HG03064 (cell line): ENCODE data around the gene PGAM5.
"Not testable (repeated sequence)": the region's sequence is repeated elsewhere in the genome, so short reads cannot be mapped to it uniquely, and the experiment has no call there.

Source experiments
- ATAC-seq: cut with Tn5 transposase; IDR thresholded peaks from one replicate; pipeline ENCODE4 v1.9.1; 2021; ENCODE audit warnings: low read depth; ENCODE audit not compliant: unreplicated experiment

Gene PGAM5

GRCh38 chr12:132687211-132688164 is 23.2 kb upstream of the PGAM5 start, which contains the start of the genes POLE and PXMP2:
Gene POLE (minus strand): TSS chr12:132687342. CDS start chr12:132687315, 27 bp downstream.
Gene PXMP2 (plus strand): TSS chr12:132687587. CDS start chr12:132687671, 84 bp downstream.
- peak; percentile 92 for ATAC-seq

GRCh38 chr12:132689227-132689626 is 21.4 kb upstream of the PGAM5 start:
- no peak for ATAC-seq

DNA sequence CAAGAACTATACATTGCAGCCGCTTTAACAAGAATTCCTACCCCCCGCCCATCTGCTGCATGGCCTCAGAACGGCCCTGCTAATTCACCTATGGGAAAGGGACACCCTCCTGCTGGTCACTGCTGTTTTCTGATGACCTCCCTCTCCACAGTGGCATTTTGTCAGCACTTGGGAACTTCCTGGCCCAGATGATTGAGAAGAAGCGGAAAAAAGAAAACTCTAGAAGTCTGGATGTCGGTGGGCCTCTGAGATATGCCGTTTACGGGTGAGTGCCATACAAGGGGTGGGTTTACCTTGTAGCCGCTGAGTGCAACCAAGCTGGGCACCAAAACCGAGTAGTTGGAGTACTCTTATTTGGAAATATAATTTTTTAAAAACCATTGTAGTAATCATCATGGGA is 20.5 kb upstream of the PGAM5 start:
- ATAC-seq: no peak

DNA sequence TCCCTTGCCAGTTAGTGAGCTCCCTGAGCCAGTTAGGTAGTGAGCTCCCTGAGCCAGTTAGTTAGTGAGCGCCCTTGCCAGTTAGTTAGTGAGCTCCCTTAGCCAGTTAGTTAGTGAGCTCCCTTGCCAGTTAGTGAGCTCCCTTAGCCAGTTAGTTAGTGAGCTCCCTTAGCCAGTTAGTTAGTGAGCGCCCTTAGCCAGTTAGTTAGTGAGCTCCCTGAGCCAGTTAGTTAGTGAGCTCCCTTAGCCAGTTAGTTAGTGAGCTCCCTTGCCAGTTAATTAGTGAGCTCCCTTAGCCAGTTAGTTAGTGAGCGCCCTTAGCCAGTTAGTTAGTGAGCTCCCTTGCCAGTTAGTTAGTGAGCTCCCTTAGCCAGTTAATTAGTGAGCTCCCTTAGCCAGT is 18.6 kb upstream of the PGAM5 start:
- not testable (repeated sequence) for ATAC-seq

DNA sequence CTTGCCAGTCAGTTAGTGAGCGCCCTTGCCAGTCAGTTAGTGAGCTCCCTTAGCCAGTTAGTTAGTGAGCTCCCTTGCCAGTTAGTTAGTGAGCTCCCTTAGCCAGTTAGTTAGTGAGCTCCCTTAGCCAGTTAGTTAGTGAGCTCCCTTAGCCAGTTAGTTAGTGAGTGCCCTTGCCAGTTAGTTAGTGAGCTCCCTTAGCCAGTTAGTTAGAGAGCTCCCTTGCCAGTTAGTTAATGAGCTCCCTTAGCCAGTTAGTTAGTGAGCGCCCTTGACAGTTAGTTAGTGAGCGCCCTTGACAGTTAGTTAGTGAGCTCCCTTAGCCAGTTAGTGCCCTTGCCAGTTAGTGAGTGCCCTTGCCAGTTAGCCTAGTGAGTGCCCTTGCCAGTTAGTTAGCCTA is 15.8 kb upstream of the PGAM5 start:
- not testable (repeated sequence) for ATAC-seq

DNA sequence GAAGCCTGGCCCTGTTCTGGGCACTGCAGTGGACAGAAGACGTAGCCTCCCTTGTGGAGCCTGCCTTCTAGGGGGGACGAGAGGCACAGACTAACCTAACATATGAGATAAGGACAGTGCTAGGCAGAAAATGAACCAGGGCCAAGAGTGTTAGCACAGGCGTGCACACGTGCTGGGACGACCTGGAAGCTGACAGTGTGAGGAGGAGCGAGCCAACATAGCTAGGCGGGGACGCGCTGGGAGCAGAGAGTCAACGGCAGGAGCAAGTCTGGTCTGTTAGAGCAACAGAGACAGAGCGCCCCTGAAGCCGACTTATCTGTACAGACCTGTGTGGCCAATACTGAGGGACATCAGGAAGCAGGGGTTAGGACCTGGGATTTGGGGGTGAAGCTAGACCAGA is 15.2 kb upstream of the PGAM5 start:
- no peak for ATAC-seq

- no peak for ATAC-seq
Measured at GRCh38 chr12:132698341-132698740, 12.3 kb upstream of the PGAM5 start.

- ATAC-seq: no peak
Measured at GRCh38 chr12:132700212-132700822, 10.3 kb upstream of the PGAM5 start.

GRCh38 chr12:132702640-132703039 is 8.0 kb upstream of the PGAM5 start:
- no peak for ATAC-seq

DNA sequence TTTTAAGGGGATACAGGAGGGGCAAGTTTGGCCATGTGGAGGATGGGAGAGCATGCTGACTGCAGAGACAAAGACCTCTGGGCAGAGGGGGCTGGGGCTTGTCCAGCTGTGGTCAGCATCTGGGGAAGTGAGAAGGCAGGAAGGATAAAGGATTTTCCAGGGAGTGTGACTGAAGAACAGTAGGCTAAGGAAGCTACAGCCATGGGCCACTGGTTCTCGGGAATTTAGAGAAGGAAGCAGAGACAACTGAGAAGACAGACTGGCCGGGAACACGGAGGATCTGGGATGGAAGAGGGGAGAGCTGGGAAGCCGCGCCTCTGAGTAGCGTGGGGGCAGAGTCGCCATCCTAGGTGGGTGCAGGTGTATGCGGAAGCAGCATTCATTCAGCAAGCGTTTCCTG is 7.0 kb upstream of the PGAM5 start:
- ATAC-seq: no peak

GRCh38 chr12:132707241-132707640 is 3.4 kb upstream of the PGAM5 start:
- ATAC-seq: no peak

GRCh38 chr12:132708150-132708549 is 2.5 kb upstream of the PGAM5 start:
- no peak for ATAC-seq

DNA sequence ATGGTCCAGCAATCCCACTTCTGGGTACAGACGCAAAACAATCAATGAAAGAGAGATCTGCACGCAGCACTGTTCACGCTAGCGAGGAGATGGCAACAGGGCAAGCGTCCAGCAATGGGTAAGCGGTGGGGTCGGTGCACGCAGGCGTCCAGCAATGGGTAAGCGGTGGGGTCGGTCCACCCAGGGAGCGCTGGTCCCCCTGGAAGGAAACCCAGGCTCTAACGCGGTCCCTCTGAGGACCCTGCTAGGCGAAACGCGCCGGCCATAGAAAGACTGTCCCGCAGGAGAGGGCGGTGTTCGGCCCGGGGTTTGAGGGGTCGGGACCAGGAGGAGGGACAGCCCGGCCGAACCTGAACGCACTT is 618 bp upstream of the PGAM5 start:
- peak; percentile 27 for ATAC-seq

- peak; percentile 3 for ATAC-seq
Measured at GRCh38 chr12:132711080-132711843, 620 bp downstream of the PGAM5 start.

GRCh38 chr12:132713123-132713522 is 2.5 kb downstream of the PGAM5 start:
- ATAC-seq: no peak

DNA sequence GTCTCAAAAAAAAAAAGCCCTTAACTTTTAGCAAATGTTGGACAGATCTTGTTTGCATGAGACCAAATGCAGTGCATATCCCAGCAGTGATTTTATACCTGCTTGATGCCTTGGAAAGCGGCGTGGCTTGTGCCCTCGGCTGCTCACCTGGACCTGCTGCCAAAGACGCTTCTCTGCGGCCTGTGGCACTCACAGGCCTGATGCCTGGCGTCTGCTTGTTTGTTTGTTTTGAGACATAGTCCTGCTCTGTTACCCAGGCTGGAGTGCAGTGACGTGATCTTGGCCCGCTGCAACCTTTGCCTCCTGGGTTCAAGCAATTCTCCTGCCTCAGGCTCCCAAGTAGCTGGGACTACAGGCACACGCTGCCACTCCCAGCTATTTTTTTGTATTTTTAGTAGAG is 5.2 kb downstream of the PGAM5 start:
- no peak for ATAC-seq

DNA sequence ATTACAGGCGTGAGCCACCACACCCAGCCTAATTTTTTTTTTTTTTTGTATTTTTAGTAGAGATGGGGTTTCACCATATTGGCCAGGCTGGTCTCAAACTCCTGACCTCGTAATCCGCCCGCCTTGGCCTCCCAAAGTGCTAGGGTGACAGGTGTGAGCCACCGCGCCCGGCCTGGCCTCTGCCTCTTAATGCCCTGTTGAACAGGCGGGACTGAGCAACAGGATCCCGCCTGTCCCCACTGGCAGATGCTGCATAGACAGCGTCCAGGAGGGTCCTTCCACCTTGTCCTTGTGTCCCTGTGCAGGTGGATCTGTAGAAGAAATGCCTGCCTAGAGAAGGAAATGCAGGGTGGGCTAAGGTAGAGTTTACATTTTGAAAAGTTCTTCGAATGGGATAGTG is 5.7 kb downstream of the PGAM5 start:
- ATAC-seq: no peak

- no peak for ATAC-seq
Measured at GRCh38 chr12:132717011-132717410, 6.4 kb downstream of the PGAM5 start.

GRCh38 chr12:132717531-132718387 is 7.1 kb downstream of the PGAM5 start:
- no peak for ATAC-seq

- ATAC-seq: no peak
Measured at GRCh38 chr12:132718644-132719043, 8.0 kb downstream of the PGAM5 start.
